Measurements from ENCODE around the gene RIT2. TPM values are rescaled to one million over a fixed set of nuclear protein-coding genes. Genes with fewer than 3 reads are reported as not detected.

The RIT2 gene
- total RNA-seq, 1 experiment from 2014 or later, result not detected

- DNase-seq, result no peak
- no peak for TF ChIP-seq EZH2 (IDR thresholded peaks at IDR 0.05; ENCODE audit: low read depth)
- TF ChIP-seq, protein P1, sequence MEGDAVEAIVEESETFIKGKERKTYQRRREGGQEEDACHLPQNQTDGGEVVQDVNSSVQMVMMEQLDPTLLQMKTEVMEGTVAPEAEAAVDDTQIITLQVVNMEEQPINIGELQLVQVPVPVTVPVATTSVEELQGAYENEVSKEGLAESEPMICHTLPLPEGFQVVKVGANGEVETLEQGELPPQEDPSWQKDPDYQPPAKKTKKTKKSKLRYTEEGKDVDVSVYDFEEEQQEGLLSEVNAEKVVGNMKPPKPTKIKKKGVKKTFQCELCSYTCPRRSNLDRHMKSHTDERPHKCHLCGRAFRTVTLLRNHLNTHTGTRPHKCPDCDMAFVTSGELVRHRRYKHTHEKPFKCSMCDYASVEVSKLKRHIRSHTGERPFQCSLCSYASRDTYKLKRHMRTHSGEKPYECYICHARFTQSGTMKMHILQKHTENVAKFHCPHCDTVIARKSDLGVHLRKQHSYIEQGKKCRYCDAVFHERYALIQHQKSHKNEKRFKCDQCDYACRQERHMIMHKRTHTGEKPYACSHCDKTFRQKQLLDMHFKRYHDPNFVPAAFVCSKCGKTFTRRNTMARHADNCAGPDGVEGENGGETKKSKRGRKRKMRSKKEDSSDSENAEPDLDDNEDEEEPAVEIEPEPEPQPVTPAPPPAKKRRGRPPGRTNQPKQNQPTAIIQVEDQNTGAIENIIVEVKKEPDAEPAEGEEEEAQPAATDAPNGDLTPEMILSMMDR (conservative IDR thresholded peaks at IDR 0.05), result no peak
- no TSS peak for BruUV-seq (replicated peaks)
- no peaks in the 10 kb centered on the region for H3K9me2 ChIP-seq (ENCODE audit: insufficient read depth)
- no peaks in the 10 kb centered on the region for H3K27me3 ChIP-seq (ENCODE audit: insufficient read depth, low read depth)
- H3F3A ChIP-seq (ENCODE audit: insufficient read depth, low read depth), result no peaks in the 10 kb centered on the region
- no peak overlapping the region for H3K4me3 ChIP-seq
- POLR2A ChIA-PET (ENCODE audit: unreplicated experiment), result no interaction called here
- no peak overlapping the region for H3K4me2 ChIP-seq
- H4K20me1 ChIP-seq (ENCODE audit: insufficient read depth), result no peaks in the 10 kb centered on the region
- CTCF ChIA-PET, result no interaction called here
- intact Hi-C loops (cut with micrococcal nuclease; ENCODE audit: unreplicated experiment), result no loop called here
- no peaks in the 10 kb centered on the region for H3K9me3 ChIP-seq (ENCODE audit: insufficient read depth, low read depth)
- H3K4me1 ChIP-seq (replicated peaks; ENCODE audit: insufficient read depth), result no peaks in the 10 kb centered on the region
- H3K27ac ChIP-seq, result no peak overlapping the region
- H2AFZ ChIP-seq, result no peak overlapping the region
- no peaks in the 10 kb centered on the region for H3K36me3 ChIP-seq (ENCODE audit: low read depth)
- H3K79me2 ChIP-seq (ENCODE audit: low read depth), result no peaks in the 10 kb centered on the region
These were observed 156.0 kb downstream of the RIT2 start for GRCh38 chr18:42959528-42959927.

DNA sequence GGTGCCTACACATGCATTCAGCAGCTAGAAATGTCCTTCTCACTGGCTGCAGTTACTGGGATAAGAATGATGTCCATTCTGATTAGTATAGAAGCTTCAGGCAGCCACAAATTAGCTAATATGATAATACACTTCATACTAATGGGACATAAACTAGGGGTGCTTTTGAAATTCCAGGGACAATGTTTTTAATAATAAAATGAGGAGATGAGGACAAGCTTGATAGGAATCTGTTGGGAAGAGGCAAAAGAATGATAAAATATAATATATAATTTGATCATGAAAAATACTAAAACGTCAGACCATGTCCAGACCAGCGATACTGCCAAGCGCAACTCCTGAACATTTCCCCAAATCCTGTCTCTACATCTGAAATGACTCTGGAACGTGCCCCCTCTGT lies 157.1 kb downstream of the RIT2 start:
- H3K27me3 ChIP-seq (ENCODE audit: insufficient read depth, low read depth), result no peaks in the 10 kb centered on the region
- BruUV-seq (replicated peaks), result no TSS peak
- no peaks in the 10 kb centered on the region for H4K20me1 ChIP-seq (ENCODE audit: insufficient read depth)
- no peak overlapping the region for H3K4me3 ChIP-seq
- no peaks in the 10 kb centered on the region for H3K79me2 ChIP-seq (ENCODE audit: low read depth)
- POLR2A ChIA-PET (ENCODE audit: unreplicated experiment), result no interaction called here
- H3K9me2 ChIP-seq (ENCODE audit: insufficient read depth), result no peaks in the 10 kb centered on the region
- no peaks in the 10 kb centered on the region for H3F3A ChIP-seq (ENCODE audit: insufficient read depth, low read depth)
- no peak for TF ChIP-seq EZH2 (IDR thresholded peaks at IDR 0.05; ENCODE audit: low read depth)
- TF ChIP-seq, protein P1 (conservative IDR thresholded peaks at IDR 0.05), result no peak
- H3K36me3 ChIP-seq (ENCODE audit: low read depth), result no peaks in the 10 kb centered on the region
- intact Hi-C loops (cut with micrococcal nuclease; ENCODE audit: unreplicated experiment), result no loop called here
- H3K4me2 ChIP-seq, result no peak overlapping the region
- no peak overlapping the region for H3K27ac ChIP-seq
- H3K9me3 ChIP-seq (ENCODE audit: insufficient read depth, low read depth), result no peaks in the 10 kb centered on the region
- CTCF ChIA-PET, result no interaction called here
- DNase-seq, result no peak
- H3K4me1 ChIP-seq (replicated peaks; ENCODE audit: insufficient read depth), result no peaks in the 10 kb centered on the region
- H2AFZ ChIP-seq, result no peak overlapping the region

- intact Hi-C loops (cut with micrococcal nuclease; ENCODE audit: unreplicated experiment), result no loop called here
- Histone ChIP-seq H3F3A (ENCODE audit: insufficient read depth, low read depth) (no peaks in the 10 kb centered on the region), H3K27me3 (ENCODE audit: insufficient read depth, low read depth) (no peaks in the 10 kb centered on the region), H3K4me3 (no peak overlapping the region), H3K4me2 (no peak overlapping the region), H2AFZ (no peak overlapping the region), H3K36me3 (ENCODE audit: low read depth) (no peaks in the 10 kb centered on the region), H3K9me3 (ENCODE audit: insufficient read depth, low read depth) (no peaks in the 10 kb centered on the region), H3K9me2 (ENCODE audit: insufficient read depth) (no peaks in the 10 kb centered on the region), H4K20me1 (ENCODE audit: insufficient read depth) (no peaks in the 10 kb centered on the region), H3K79me2 (ENCODE audit: low read depth) (no peaks in the 10 kb centered on the region), H3K27ac (no peak overlapping the region), H3K4me1 (replicated peaks; ENCODE audit: insufficient read depth) (no peaks in the 10 kb centered on the region)
- CTCF ChIA-PET, result no interaction called here
- no peak for DNase-seq
- TF ChIP-seq EZH2 (IDR thresholded peaks at IDR 0.05; ENCODE audit: low read depth), result no peak
- TF ChIP-seq, protein P1 (conservative IDR thresholded peaks at IDR 0.05), result no peak
- POLR2A ChIA-PET (ENCODE audit: unreplicated experiment), result no interaction called here
- no TSS peak for BruUV-seq (replicated peaks)
These were observed 159.2 kb downstream of the RIT2 start for GRCh38 chr18:42956287-42956686.
